Testis (tissue), 2 donors: Measurements from ENCODE around the gene VPS37B.

Experiments
- CTCF ChIP-seq, 3 experiments: fragments of 450-650 bp in 2 of 3; fragments of 200-600 bp in 1 of 3; sonication (generic) in 1 of 3; IDR thresholded peaks; one replicate each; pipeline ENCODE4 v1.5.1; 2016 to 2019; ENCODE audit warnings: antibody characterized with exemption in 3 of 3, mild to moderate bottlenecking in 2 of 3, moderate library complexity in 1 of 3
- POLR2A ChIP-seq: fragments of 450-650 bp; IDR thresholded peaks from one replicate; pipeline ENCODE4 v1.6.1; 2017; ENCODE audit warnings: antibody characterized with exemption, mild to moderate bottlenecking, moderate library complexity

GRCh38 chr12:122886851-122887818 lies 8.8 kb downstream of the VPS37B start:
- TF ChIP-seq CTCF (IDR thresholded peaks at IDR 0.05) (no peak), POLR2A (no peak)
